ENCODE results near the gene CCDC86. TPM values are rescaled to one million over a fixed set of nuclear protein-coding genes. Genes with fewer than 3 reads are reported as not detected.

Gene CCDC86
- total and polyA plus RNA-seq, 9 of the 15 experiments (the other 6 are each of a cell fraction or from before 2014, with no cell fraction given) = 4.6 to 102 (median 25.2) TPM

DNA sequence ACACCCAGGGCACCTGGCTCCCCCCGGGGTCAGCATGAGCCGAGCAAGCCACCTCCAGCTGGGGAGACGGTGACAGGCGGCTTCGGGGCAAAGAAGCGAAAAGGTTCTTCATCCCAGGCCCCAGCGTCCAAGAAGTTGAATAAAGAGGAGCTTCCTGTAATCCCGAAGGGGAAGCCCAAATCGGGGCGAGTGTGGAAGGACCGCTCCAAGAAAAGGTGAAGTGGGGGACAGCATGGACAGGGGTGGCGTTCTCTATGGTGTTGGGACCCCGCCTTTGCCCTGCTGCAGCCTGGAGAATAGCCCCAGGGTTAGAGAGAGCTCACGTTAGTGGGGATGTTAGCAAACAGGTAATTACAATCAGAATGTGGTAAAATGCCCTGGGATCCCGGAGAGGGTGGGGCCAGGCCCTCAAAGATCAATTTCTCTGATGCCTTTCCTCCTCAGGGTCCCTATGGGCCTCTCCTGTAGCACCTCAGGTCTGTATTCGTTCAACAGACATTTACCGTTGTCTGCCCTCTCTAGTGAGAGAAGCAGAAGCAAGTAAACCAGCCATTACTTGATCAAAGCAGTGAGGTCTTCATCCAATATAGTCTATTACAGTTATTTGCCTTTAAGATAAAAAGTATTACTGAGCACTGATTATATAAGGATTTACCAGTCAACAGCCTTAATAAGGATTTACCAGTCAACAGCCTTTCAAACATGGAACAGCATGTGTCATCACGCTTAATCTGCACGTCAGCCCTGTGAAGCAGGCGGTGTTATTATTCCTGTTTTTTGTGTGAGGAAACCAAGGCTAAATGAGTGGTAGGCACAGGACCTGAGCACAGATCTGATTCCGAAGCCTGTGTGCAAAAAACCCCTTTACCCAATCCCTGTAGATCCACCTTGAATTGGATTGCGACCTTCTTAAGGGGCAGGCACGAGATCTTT is 1.0 kb downstream of the CCDC86 start:
- Histone ChIP-seq H3K9me3 (replicated peaks; ENCODE audit: control insufficient read depth, insufficient read depth, low read depth, low read length) (no peaks in the 10 kb centered on the region), H3K27me3 (ENCODE audit: control insufficient read depth in 2 of 2, insufficient read depth in 2 of 2, low read length in 2 of 2) (no peaks in the 10 kb centered on the region), H3K36me3 (ENCODE audit: control insufficient read depth, insufficient read depth, low read length) (peaks cover 33% of the 10 kb centered on the region), H3K4me1 (replicated peaks in 1 of 2; ENCODE audit: control insufficient read depth in 2 of 2, insufficient read depth in 2 of 2, low read length in 2 of 2) (peaks cover 18 to 44% of the 10 kb centered on the region in 2 experiments), H3K27ac (ENCODE audit: extremely low read depth, low read depth, low read length) (peak overlapping the region; percentile 70), H3K79me2 (ENCODE audit: control insufficient read depth, insufficient read depth, low read length) (peaks cover 55% of the 10 kb centered on the region), H3K4me3 (peak overlapping the region; percentile 74), H2AFZ (ENCODE audit: low read depth, low read length) (peak overlapping the region; percentile 96; the same call in 1 of the 2 replicates), H3K9ac (ENCODE audit: insufficient read depth in 1 of 2, low read depth in 2 of 2, low read length in 2 of 2) (peak overlapping the region; percentile 81 to 98), H3K9me1 (ENCODE audit: control insufficient read depth, insufficient read depth, low read length) (peaks cover 3% of the 10 kb centered on the region), H4K20me1 (replicated peaks; ENCODE audit: control insufficient read depth, insufficient read depth, low read length) (peaks cover 3% of the 10 kb centered on the region; the same call in 1 of the 2 replicates), H3K4me2 (ENCODE audit: insufficient read depth, low read length) (peak overlapping the region; percentile 89)
- ATAC-seq (peak; percentile 7), FAIRE-seq (peak; percentile 76), DNase-seq (ENCODE audit: extremely low read depth in 1 of 4, low spot score in 3 of 4) (no peak)
- intact Hi-C loops (cut with micrococcal nuclease) (no loop called here), in situ Hi-C loops (cut with MboI) (no loop called here)
- ChIA-PET POLR2A (interaction anchor here (0.6 to 1.2 kb wide), 5 partner anchors 11 to 662 kb away, joined by 3 to 4 read pairs (median 3); partner anchors contain the start of gene PRPF19), CTCF (ENCODE audit: low intra/inter-chr PET ratio) (no interaction called here)
- WGBS (ENCODE audit: insufficient coverage, low coverage, missing lambda C conversion rate) = under 1% methylated on average over 23 of the region's 23 CpGs
- no TSS peak for BruUV-seq (replicated peaks)
- peak; percentile 24 for TF ChIP-seq KDM5B (IDR thresholded peaks at IDR 0.05; ENCODE audit: insufficient replicate concordance, low read depth, low read length)
- TF ChIP-seq SIN3A (IDR thresholded peaks at IDR 0.05; ENCODE audit: borderline replicate concordance in 2 of 2, control insufficient read depth in 1 of 2, low read depth in 2 of 2, low read length in 2 of 2) = 0 out of 4 replicates have a peak, but pooled peaks of 1 of the 2 experiments have one; percentile 6
- 0 out of 2 replicates have a peak, but pooled peaks have one; percentile 28 for TF ChIP-seq CREM (IDR thresholded peaks at IDR 0.05; ENCODE audit: low read depth)
- no peak for TF ChIP-seq POLR2B (IDR thresholded peaks at IDR 0.05; ENCODE audit: low read depth, partially characterized antibody)
- TF ChIP-seq, protein P1, sequence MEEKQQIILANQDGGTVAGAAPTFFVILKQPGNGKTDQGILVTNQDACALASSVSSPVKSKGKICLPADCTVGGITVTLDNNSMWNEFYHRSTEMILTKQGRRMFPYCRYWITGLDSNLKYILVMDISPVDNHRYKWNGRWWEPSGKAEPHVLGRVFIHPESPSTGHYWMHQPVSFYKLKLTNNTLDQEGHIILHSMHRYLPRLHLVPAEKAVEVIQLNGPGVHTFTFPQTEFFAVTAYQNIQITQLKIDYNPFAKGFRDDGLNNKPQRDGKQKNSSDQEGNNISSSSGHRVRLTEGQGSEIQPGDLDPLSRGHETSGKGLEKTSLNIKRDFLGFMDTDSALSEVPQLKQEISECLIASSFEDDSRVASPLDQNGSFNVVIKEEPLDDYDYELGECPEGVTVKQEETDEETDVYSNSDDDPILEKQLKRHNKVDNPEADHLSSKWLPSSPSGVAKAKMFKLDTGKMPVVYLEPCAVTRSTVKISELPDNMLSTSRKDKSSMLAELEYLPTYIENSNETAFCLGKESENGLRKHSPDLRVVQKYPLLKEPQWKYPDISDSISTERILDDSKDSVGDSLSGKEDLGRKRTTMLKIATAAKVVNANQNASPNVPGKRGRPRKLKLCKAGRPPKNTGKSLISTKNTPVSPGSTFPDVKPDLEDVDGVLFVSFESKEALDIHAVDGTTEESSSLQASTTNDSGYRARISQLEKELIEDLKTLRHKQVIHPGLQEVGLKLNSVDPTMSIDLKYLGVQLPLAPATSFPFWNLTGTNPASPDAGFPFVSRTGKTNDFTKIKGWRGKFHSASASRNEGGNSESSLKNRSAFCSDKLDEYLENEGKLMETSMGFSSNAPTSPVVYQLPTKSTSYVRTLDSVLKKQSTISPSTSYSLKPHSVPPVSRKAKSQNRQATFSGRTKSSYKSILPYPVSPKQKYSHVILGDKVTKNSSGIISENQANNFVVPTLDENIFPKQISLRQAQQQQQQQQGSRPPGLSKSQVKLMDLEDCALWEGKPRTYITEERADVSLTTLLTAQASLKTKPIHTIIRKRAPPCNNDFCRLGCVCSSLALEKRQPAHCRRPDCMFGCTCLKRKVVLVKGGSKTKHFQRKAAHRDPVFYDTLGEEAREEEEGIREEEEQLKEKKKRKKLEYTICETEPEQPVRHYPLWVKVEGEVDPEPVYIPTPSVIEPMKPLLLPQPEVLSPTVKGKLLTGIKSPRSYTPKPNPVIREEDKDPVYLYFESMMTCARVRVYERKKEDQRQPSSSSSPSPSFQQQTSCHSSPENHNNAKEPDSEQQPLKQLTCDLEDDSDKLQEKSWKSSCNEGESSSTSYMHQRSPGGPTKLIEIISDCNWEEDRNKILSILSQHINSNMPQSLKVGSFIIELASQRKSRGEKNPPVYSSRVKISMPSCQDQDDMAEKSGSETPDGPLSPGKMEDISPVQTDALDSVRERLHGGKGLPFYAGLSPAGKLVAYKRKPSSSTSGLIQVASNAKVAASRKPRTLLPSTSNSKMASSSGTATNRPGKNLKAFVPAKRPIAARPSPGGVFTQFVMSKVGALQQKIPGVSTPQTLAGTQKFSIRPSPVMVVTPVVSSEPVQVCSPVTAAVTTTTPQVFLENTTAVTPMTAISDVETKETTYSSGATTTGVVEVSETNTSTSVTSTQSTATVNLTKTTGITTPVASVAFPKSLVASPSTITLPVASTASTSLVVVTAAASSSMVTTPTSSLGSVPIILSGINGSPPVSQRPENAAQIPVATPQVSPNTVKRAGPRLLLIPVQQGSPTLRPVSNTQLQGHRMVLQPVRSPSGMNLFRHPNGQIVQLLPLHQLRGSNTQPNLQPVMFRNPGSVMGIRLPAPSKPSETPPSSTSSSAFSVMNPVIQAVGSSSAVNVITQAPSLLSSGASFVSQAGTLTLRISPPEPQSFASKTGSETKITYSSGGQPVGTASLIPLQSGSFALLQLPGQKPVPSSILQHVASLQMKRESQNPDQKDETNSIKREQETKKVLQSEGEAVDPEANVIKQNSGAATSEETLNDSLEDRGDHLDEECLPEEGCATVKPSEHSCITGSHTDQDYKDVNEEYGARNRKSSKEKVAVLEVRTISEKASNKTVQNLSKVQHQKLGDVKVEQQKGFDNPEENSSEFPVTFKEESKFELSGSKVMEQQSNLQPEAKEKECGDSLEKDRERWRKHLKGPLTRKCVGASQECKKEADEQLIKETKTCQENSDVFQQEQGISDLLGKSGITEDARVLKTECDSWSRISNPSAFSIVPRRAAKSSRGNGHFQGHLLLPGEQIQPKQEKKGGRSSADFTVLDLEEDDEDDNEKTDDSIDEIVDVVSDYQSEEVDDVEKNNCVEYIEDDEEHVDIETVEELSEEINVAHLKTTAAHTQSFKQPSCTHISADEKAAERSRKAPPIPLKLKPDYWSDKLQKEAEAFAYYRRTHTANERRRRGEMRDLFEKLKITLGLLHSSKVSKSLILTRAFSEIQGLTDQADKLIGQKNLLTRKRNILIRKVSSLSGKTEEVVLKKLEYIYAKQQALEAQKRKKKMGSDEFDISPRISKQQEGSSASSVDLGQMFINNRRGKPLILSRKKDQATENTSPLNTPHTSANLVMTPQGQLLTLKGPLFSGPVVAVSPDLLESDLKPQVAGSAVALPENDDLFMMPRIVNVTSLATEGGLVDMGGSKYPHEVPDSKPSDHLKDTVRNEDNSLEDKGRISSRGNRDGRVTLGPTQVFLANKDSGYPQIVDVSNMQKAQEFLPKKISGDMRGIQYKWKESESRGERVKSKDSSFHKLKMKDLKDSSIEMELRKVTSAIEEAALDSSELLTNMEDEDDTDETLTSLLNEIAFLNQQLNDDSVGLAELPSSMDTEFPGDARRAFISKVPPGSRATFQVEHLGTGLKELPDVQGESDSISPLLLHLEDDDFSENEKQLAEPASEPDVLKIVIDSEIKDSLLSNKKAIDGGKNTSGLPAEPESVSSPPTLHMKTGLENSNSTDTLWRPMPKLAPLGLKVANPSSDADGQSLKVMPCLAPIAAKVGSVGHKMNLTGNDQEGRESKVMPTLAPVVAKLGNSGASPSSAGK (IDR thresholded peaks at IDR 0.05) = no peak
- TF ChIP-seq TBP (optimal IDR thresholded peaks at IDR 0.05; ENCODE audit: low read depth, low read length) = peak; percentile 24
